Upper lobe of left lung (tissue), 4 donors: ENCODE results near the gene FAM3D.

ENCODE experiments used
- POLR2AphosphoS5 ChIP-seq, 2 donors: sonication (generic); formaldehyde crosslinking; IDR thresholded peaks; one replicate each; pipeline ENCODE4 v1.5.1; 2017; ENCODE audit warnings: antibody characterized with exemption in 2 of 2
- TF ChIP-seq, protein P1 (sequence below), 6 experiments: fragments of 450-650 bp in 4 of 6; fragments of 200-600 bp in 2 of 6; sonication (generic) in 2 of 6; IDR thresholded peaks; one replicate each; pipeline ENCODE4 v1.5.1; 2016 to 2019; ENCODE audit warnings: antibody characterized with exemption in 6 of 6

DNA sequence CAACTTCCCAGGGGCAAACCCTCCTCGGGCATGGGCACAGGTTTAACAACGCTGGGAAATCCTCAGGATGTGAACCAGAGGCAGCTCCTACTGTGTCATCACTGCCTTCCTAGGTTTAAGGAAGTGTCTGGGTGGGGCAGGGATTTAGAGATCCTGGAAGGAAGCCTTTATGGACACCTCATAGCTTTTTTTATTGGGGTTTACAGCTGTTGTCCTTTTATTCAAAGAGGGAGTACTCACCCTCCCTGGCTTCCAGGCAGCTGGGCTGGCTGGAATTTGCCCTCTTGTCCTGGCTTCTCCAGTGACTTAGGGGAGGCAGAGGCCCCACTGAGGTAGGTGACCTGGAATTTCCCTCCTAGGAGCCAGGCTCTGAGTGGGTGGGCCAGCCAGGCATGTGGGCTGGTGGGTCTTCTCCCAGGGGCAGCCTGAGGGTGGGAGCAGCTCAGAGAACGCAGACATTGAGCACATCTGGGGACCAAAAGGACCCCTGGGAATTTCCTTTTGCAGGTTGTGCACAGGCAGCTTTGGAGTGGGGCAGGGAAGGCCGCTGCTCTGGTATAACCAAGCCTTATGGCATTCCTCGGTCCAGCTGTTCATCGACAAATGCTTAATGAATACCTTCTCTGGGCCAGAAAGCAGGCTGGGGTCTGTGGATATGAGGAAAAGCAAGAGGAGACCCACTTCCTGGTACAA is 13.5 kb upstream of the FAM3D start:
- TF ChIP-seq, protein P1, sequence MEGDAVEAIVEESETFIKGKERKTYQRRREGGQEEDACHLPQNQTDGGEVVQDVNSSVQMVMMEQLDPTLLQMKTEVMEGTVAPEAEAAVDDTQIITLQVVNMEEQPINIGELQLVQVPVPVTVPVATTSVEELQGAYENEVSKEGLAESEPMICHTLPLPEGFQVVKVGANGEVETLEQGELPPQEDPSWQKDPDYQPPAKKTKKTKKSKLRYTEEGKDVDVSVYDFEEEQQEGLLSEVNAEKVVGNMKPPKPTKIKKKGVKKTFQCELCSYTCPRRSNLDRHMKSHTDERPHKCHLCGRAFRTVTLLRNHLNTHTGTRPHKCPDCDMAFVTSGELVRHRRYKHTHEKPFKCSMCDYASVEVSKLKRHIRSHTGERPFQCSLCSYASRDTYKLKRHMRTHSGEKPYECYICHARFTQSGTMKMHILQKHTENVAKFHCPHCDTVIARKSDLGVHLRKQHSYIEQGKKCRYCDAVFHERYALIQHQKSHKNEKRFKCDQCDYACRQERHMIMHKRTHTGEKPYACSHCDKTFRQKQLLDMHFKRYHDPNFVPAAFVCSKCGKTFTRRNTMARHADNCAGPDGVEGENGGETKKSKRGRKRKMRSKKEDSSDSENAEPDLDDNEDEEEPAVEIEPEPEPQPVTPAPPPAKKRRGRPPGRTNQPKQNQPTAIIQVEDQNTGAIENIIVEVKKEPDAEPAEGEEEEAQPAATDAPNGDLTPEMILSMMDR (IDR thresholded peaks at IDR 0.05), result no peak
- peak; percentile 28 to 31 for TF ChIP-seq POLR2AphosphoS5 (IDR thresholded peaks at IDR 0.05)
